DND-41 (cell line): Measurements from ENCODE around the gene IL9.
A peak's percentile ranks its signal among the peaks of the same experiment; 100 is the strongest.

Experiments used
- ATAC-seq: fragments of 200-7000 bp; cut with Tn5 transposase; 3 replicates; pipeline ENCODE4 v1.9.1; 2021; ENCODE audit warnings: low read depth; ENCODE audit not compliant: insufficient read depth
- DNase-seq: peaks from one replicate; pipeline ENCODE4 v3.0.0-alpha.2; 2020
- H2AFZ ChIP-seq: 2 replicates; pipeline ENCODE4 v1.6.0; 2012; ENCODE audit warnings: low read depth, low read length
- H3K27ac ChIP-seq: 2 replicates; pipeline ENCODE4 v1.5.1; 2012; ENCODE audit warnings: low read length, inconsistent platforms
- H3K27me3 ChIP-seq: fragments of 200-600 bp; sonication (generic); 2 replicates; pipeline ENCODE4 v1.6.0; 2012; ENCODE audit warnings: low read length, mild to moderate bottlenecking, inconsistent platforms; ENCODE audit not compliant: insufficient read depth, poor library complexity
- H3K36me3 ChIP-seq: 2 replicates; pipeline ENCODE4 v1.5.1; 2012; ENCODE audit warnings: low read length, inconsistent platforms; ENCODE audit not compliant: insufficient read depth
- H3K4me1 ChIP-seq: 2 replicates; pipeline ENCODE4 v1.5.1; 2012; ENCODE audit warnings: mild to moderate bottlenecking, low read length; ENCODE audit not compliant: insufficient read depth
- H3K4me2 ChIP-seq: 2 replicates; pipeline ENCODE4 v1.6.0; 2012; ENCODE audit warnings: mild to moderate bottlenecking, moderate library complexity, low read length, inconsistent platforms; ENCODE audit not compliant: insufficient read depth
- H3K4me3 ChIP-seq, 2 experiments: fragments of 200-600 bp in 1 of 2; shearing (Covaris generic) in 1 of 2; 2 replicates each; pipeline ENCODE4 v1.5.1; 2012 to 2016; ENCODE audit warnings: inconsistent platforms in 2 of 2, low read length in 2 of 2, mild to moderate bottlenecking in 2 of 2, low read depth in 1 of 2, moderate library complexity in 1 of 2
- H3K79me2 ChIP-seq: 2 replicates; pipeline ENCODE4 v1.6.0; 2012; ENCODE audit warnings: low read length, inconsistent platforms; ENCODE audit not compliant: insufficient read depth
- H3K9ac ChIP-seq: 2 replicates; pipeline ENCODE4 v1.6.0; 2012; ENCODE audit warnings: low read depth, mild to moderate bottlenecking, inconsistent platforms, low read length, moderate library complexity
- H3K9me3 ChIP-seq: 2 replicates; pipeline ENCODE4 v1.5.1; 2012; ENCODE audit warnings: low read length, moderate library complexity, mild to moderate bottlenecking, inconsistent platforms; ENCODE audit not compliant: insufficient read depth, severe bottlenecking
- H4K20me1 ChIP-seq: 2 replicates; pipeline ENCODE4 v1.6.0; 2012; ENCODE audit warnings: low read length; ENCODE audit not compliant: insufficient read depth
- CTCF ChIP-seq: IDR thresholded peaks from 2 replicates; pipeline ENCODE4 v1.5.1; 2012; ENCODE audit warnings: borderline replicate concordance, low read length, moderate library complexity, mild to moderate bottlenecking; ENCODE audit not compliant: poor library complexity, severe bottlenecking; ENCODE audit errors: extremely low read depth
- EZH2 ChIP-seq: IDR thresholded peaks from 3 replicates; pipeline ENCODE4 v1.6.1; 2012; ENCODE audit warnings: borderline replicate concordance, low read depth, mild to moderate bottlenecking, moderate library complexity, low read length, inconsistent platforms; ENCODE audit not compliant: severe bottlenecking

The IL9 gene

GRCh38 chr5:135881244-135881643 is 14.4 kb downstream of the IL9 start:
- TF ChIP-seq EZH2 (no peak), CTCF (no peak)
- H4K20me1 ChIP-seq: 0 out of 2 replicates have a peak, but pooled peaks cover 2% of the 10 kb centered on the region
- DNase-seq (no peak), ATAC-seq (no peak)
- H3K4me3 ChIP-seq: no peak overlapping the region
- H3K36me3 ChIP-seq: no peaks in the 10 kb centered on the region
- H2AFZ ChIP-seq: no peak overlapping the region
- peaks cover 12% of the 10 kb centered on the region for H3K27me3 ChIP-seq
- no peaks in the 10 kb centered on the region for H3K9me3 ChIP-seq
- no peak overlapping the region for H3K4me2 ChIP-seq
- H3K9ac ChIP-seq: no peak overlapping the region
- H3K4me1 ChIP-seq: no peaks in the 10 kb centered on the region
- no peaks in the 10 kb centered on the region for H3K79me2 ChIP-seq
- H3K27ac ChIP-seq: no peak overlapping the region

- Histone ChIP-seq H3K4me3 (no peak overlapping the region), H4K20me1 (0 out of 2 replicates have a peak, but pooled peaks cover 2% of the 10 kb centered on the region), H3K9ac (no peak overlapping the region), H2AFZ (no peak overlapping the region), H3K36me3 (no peaks in the 10 kb centered on the region), H3K4me1 (no peaks in the 10 kb centered on the region), H3K9me3 (no peaks in the 10 kb centered on the region), H3K27me3 (peaks cover 12% of the 10 kb centered on the region), H3K4me2 (no peak overlapping the region), H3K27ac (no peak overlapping the region), H3K79me2 (no peaks in the 10 kb centered on the region)
- DNase-seq (no peak), ATAC-seq (no peak)
- no peak for TF ChIP-seq EZH2
Observed at GRCh38 chr5:135880801-135881200, 14.8 kb downstream of the IL9 start.

- TF ChIP-seq EZH2 (no peak), CTCF (peak; percentile 51)
- H3K27ac ChIP-seq: no peak overlapping the region
- ATAC-seq: peak; percentile 56; the same call in 1 of the 3 replicates
Observed at GRCh38 chr5:135880278-135880677, 15.4 kb downstream of the IL9 start.

GRCh38 chr5:135879591-135879990 is 16.1 kb downstream of the IL9 start:
- H3K4me1 ChIP-seq: no peaks in the 10 kb centered on the region
- no peaks in the 10 kb centered on the region for H3K36me3 ChIP-seq
- H3K27ac ChIP-seq: no peak overlapping the region
- no peak overlapping the region for H3K4me3 ChIP-seq
- ATAC-seq: no peak
- DNase-seq: no peak
- H3K79me2 ChIP-seq: no peaks in the 10 kb centered on the region
- 0 out of 2 replicates have a peak, but pooled peaks cover 2% of the 10 kb centered on the region for H4K20me1 ChIP-seq
- H3K4me2 ChIP-seq: no peak overlapping the region
- H3K9me3 ChIP-seq: no peaks in the 10 kb centered on the region
- no peak overlapping the region for H2AFZ ChIP-seq
- H3K9ac ChIP-seq: no peak overlapping the region
- peaks cover 12% of the 10 kb centered on the region for H3K27me3 ChIP-seq
- no peak for TF ChIP-seq EZH2
- TF ChIP-seq CTCF: no peak

More at GRCh38 chr5:135880278-135880677, 15.4 kb downstream of the IL9 start:
- Histone ChIP-seq H3K36me3 (no peaks in the 10 kb centered on the region), H4K20me1 (0 out of 2 replicates have a peak, but pooled peaks cover 2% of the 10 kb centered on the region), H3K79me2 (no peaks in the 10 kb centered on the region), H3K9ac (no peak overlapping the region), H3K4me2 (no peak overlapping the region), H3K4me3 (no peak overlapping the region), H3K4me1 (no peaks in the 10 kb centered on the region), H3K9me3 (no peaks in the 10 kb centered on the region), H2AFZ (no peak overlapping the region), H3K27me3 (peaks cover 12% of the 10 kb centered on the region)
- peak; percentile 16 for DNase-seq
